K562 (cell line): ENCODE measurements around the gene REC8. TPM values are rescaled to one million over a fixed set of nuclear protein-coding genes. Genes with fewer than 3 reads are reported as not detected.
A peak's percentile ranks its signal among the peaks of the same experiment; 100 is the strongest.

Experiments
- ADNP ChIP-seq: fragments of 200-800 bp; sonication (Bioruptor generic); IDR thresholded peaks from 2 replicates; pipeline ENCODE4 v1.6.1; 2016; ENCODE audit warnings: missing genetic modification characterization, missing compliant biosample characterization
- BRF2 ChIP-seq: IDR thresholded peaks from 3 replicates; pipeline ENCODE4 v1.6.1; 2011; ENCODE audit warnings: borderline replicate concordance, mild to moderate bottlenecking; ENCODE audit not compliant: insufficient read length, insufficient read depth
- GABPB1 ChIP-seq: sonication (generic); formaldehyde crosslinking; IDR thresholded peaks from 2 replicates; pipeline ENCODE4 v1.8.0; 2022; ENCODE audit warnings: mild to moderate bottlenecking, missing genetic modification reagents
- GMEB1 ChIP-seq: fragments of 250-450 bp; sonication (Bioruptor Pico); IDR thresholded peaks from 2 replicates; pipeline ENCODE4 v1.4.0; 2020; ENCODE audit warnings: mild to moderate bottlenecking
- KLF1 ChIP-seq: fragments of 450-650 bp; IDR thresholded peaks from 2 replicates; pipeline ENCODE4 v1.6.1; 2016; ENCODE audit warnings: missing genetic modification characterization, missing compliant biosample characterization
- MECOM ChIP-seq: fragments of 250-450 bp; sonication (Bioruptor Pico); IDR thresholded peaks from 2 replicates; pipeline ENCODE4 v1.8.0; 2022; ENCODE audit warnings: inconsistent platforms
- PTRF ChIP-seq: fragments of 450-650 bp; IDR thresholded peaks from 2 replicates; pipeline ENCODE4 v1.6.1; 2016; ENCODE audit warnings: mild to moderate bottlenecking, missing genetic modification characterization, missing compliant biosample characterization
- RBM22 ChIP-seq: fragments of 200-400 bp; formaldehyde crosslinking; IDR thresholded peaks from 2 replicates; pipeline ENCODE4 v1.6.1; 2018; ENCODE audit warnings: low read length, low read depth; ENCODE audit not compliant: poor library complexity, severe bottlenecking
- SAFB ChIP-seq: fragments of 200-400 bp; formaldehyde crosslinking; IDR thresholded peaks from 2 replicates; pipeline ENCODE4 v1.6.1; 2017; ENCODE audit warnings: low read depth, low read length, borderline replicate concordance
- ZNF277 ChIP-seq: fragments of 250-450 bp; sonication (Bioruptor Pico); IDR thresholded peaks from 2 replicates; pipeline ENCODE4 v1.8.0; 2022; ENCODE audit warnings: inconsistent platforms, mild to moderate bottlenecking, moderate library complexity, borderline replicate concordance
- ZNF583 ChIP-seq: fragments of 250-450 bp; sonication (Bioruptor Pico); IDR thresholded peaks from 2 replicates; pipeline ENCODE4 v1.4.0; 2020
- ZNF75A ChIP-seq: fragments of 450-650 bp; formaldehyde crosslinking; IDR thresholded peaks from 2 replicates; pipeline ENCODE4 v1.4.0; 2020; ENCODE audit warnings: mild to moderate bottlenecking
- polyA plus RNA-seq, 8 experiments: library from polyadenylated mRNA; depleted of rRNA in 4 of 8; stranded (reverse) in 5 of 8; unstranded in 3 of 8; fragments of >200 nt; fragmentation: Nextera tagmentation in 2 of 8; fragmentation: Illumina TruSeq in 1 of 8; extraction: Ambion mirVana in 2 of 8; extraction: Trizol in 1 of 8; gene quantifications; 2 replicates each; pipeline versions ENCODE4 v1.2.1 to v1.2.3, GENCODE V29; 2011 to 2014; ENCODE audit warnings: inconsistent platforms in 1 of 8, missing spikeins in 1 of 8
- total RNA-seq, 7 experiments: library from RNA; depleted of rRNA in 6 of 7; stranded (reverse); fragments of >200 nt in 6 of 7; fragmentation: Illumina TruSeq in 2 of 7; extraction: Trizol in 2 of 7; gene quantifications; 2 replicates each; pipeline versions ENCODE4 v1.2.1 to v1.2.3, GENCODE V29; 2011 to 2021; ENCODE audit warnings: low replicate concordance in 1 of 7
- TF ChIP-seq, protein P1 (sequence below), 2 experiments: fragments of 150-350 bp in 1 of 2; IDR thresholded peaks; 2 replicates each; pipeline ENCODE4 v1.6.1; 2012 to 2016; ENCODE audit warnings: low read depth in 2 of 2, low read length in 2 of 2, mild to moderate bottlenecking in 1 of 2, moderate library complexity in 1 of 2
- TF ChIP-seq, protein P2 (sequence below): sonication (generic); formaldehyde crosslinking; IDR thresholded peaks from 2 replicates; pipeline ENCODE4 v1.8.0; 2022; ENCODE audit warnings: mild to moderate bottlenecking, missing genetic modification reagents

REC8 gene
- total and polyA plus RNA-seq, 9 of the 15 experiments (the other 6 are each of a cell fraction or from before 2014, with no cell fraction given), result 0.11 to 2.5 (median 0.85) TPM

DNA sequence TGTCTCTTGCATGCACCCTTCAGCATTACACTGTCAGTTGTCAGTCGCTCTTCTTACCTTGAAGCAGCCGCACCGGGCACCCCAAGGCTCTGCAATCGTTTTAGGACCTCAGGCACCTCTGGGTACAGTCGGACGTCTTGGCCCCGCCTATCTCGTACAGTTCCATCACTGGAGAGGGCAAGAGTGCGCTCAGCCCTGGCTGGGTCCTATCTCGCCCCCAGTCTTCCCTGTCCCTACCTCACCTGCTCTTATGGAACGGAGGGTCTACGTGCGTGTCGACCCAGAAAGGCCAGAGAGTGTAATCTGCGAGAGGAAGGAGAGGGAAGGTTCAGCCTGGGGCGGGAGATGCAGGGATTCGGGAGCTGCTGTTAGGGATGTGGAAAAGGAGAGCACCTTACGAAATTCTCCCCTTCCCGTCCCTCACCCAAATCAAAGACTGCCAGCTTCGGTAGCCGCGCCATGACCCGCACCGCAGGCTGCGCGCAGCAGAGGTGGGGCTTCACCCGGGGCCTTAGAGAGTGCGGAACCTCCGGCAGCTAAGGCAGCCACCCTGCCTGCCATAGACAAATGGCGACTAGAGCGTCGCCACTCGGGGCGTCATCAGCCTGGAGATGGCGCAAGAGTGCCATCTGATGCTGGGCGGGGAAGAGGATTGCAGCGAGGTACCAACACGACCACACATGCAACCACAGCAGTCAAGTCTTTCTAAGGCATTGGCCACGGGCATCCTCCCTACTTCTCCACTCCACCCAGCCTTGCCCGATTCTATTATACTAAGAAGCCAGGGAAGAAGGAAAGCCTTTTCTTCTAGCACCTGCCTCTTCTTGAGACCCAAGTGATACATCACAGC lies 43.8 kb downstream of the REC8 start, which contains the start of gene MDP1 (continued):
- TF ChIP-seq, protein P1, sequence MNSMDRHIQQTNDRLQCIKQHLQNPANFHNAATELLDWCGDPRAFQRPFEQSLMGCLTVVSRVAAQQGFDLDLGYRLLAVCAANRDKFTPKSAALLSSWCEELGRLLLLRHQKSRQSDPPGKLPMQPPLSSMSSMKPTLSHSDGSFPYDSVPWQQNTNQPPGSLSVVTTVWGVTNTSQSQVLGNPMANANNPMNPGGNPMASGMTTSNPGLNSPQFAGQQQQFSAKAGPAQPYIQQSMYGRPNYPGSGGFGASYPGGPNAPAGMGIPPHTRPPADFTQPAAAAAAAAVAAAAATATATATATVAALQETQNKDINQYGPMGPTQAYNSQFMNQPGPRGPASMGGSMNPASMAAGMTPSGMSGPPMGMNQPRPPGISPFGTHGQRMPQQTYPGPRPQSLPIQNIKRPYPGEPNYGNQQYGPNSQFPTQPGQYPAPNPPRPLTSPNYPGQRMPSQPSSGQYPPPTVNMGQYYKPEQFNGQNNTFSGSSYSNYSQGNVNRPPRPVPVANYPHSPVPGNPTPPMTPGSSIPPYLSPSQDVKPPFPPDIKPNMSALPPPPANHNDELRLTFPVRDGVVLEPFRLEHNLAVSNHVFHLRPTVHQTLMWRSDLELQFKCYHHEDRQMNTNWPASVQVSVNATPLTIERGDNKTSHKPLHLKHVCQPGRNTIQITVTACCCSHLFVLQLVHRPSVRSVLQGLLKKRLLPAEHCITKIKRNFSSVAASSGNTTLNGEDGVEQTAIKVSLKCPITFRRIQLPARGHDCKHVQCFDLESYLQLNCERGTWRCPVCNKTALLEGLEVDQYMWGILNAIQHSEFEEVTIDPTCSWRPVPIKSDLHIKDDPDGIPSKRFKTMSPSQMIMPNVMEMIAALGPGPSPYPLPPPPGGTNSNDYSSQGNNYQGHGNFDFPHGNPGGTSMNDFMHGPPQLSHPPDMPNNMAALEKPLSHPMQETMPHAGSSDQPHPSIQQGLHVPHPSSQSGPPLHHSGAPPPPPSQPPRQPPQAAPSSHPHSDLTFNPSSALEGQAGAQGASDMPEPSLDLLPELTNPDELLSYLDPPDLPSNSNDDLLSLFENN (IDR thresholded peaks at IDR 0.05; ENCODE audit: low read depth in 2 of 2, low read length in 2 of 2), result no peak
- peak; percentile 58 for TF ChIP-seq RBM22
- TF ChIP-seq ZNF277 (CRISPR knock-in tag), result no peak
- TF ChIP-seq MECOM, result no peak
- TF ChIP-seq BRF2, result no peak
- no peak for TF ChIP-seq ZNF583 (CRISPR knock-in tag)
- no peak for TF ChIP-seq ZNF75A (CRISPR knock-in tag)
- TF ChIP-seq SAFB, result no peak
- no peak for TF ChIP-seq PTRF (tag)
- no peak for TF ChIP-seq KLF1 (tag)
- no peak for TF ChIP-seq ADNP
- peak; percentile 60; the same call in 1 of the 2 replicates for TF ChIP-seq GABPB1 (CRISPR knock-in tag)
- TF ChIP-seq, protein P2, sequence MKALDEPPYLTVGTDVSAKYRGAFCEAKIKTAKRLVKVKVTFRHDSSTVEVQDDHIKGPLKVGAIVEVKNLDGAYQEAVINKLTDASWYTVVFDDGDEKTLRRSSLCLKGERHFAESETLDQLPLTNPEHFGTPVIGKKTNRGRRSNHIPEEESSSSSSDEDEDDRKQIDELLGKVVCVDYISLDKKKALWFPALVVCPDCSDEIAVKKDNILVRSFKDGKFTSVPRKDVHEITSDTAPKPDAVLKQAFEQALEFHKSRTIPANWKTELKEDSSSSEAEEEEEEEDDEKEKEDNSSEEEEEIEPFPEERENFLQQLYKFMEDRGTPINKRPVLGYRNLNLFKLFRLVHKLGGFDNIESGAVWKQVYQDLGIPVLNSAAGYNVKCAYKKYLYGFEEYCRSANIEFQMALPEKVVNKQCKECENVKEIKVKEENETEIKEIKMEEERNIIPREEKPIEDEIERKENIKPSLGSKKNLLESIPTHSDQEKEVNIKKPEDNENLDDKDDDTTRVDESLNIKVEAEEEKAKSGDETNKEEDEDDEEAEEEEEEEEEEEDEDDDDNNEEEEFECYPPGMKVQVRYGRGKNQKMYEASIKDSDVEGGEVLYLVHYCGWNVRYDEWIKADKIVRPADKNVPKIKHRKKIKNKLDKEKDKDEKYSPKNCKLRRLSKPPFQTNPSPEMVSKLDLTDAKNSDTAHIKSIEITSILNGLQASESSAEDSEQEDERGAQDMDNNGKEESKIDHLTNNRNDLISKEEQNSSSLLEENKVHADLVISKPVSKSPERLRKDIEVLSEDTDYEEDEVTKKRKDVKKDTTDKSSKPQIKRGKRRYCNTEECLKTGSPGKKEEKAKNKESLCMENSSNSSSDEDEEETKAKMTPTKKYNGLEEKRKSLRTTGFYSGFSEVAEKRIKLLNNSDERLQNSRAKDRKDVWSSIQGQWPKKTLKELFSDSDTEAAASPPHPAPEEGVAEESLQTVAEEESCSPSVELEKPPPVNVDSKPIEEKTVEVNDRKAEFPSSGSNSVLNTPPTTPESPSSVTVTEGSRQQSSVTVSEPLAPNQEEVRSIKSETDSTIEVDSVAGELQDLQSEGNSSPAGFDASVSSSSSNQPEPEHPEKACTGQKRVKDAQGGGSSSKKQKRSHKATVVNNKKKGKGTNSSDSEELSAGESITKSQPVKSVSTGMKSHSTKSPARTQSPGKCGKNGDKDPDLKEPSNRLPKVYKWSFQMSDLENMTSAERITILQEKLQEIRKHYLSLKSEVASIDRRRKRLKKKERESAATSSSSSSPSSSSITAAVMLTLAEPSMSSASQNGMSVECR, result peak; percentile 59; the same call in 1 of the 2 replicates
- TF ChIP-seq GMEB1 (CRISPR knock-in tag), result no peak
